HG02763 (cell line): ENCODE results near the gene UBE2I.

Experiments
- ATAC-seq: cut with Tn5 transposase; IDR thresholded peaks from one replicate; pipeline ENCODE4 v1.9.1; 2021; ENCODE audit warnings: mild to moderate bottlenecking, moderate library complexity; ENCODE audit not compliant: unreplicated experiment

Gene UBE2I

DNA sequence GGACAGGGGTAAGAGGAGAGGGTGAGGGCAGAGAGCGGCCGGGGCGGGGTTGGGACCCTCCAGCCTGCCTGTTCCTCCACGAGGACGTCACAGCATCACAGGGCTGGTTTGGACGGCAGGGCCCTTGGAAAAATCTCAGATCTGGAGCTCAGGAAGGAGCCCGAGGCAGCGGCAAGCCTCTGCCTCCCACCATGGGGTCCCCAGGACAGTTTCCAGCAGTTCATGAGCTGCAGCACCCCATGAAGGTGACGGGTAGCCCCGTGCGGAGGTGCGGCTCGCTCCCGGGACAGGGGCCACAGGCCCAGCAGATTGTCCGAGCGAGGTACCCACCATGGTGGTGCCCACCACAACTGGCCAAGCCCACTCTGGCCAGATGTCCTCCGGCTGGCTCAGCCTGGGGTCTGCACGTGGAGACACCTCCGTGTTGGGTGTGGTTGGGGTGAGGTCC, 32.3 kb upstream of the UBE2I start:
- ATAC-seq, result no peak

DNA sequence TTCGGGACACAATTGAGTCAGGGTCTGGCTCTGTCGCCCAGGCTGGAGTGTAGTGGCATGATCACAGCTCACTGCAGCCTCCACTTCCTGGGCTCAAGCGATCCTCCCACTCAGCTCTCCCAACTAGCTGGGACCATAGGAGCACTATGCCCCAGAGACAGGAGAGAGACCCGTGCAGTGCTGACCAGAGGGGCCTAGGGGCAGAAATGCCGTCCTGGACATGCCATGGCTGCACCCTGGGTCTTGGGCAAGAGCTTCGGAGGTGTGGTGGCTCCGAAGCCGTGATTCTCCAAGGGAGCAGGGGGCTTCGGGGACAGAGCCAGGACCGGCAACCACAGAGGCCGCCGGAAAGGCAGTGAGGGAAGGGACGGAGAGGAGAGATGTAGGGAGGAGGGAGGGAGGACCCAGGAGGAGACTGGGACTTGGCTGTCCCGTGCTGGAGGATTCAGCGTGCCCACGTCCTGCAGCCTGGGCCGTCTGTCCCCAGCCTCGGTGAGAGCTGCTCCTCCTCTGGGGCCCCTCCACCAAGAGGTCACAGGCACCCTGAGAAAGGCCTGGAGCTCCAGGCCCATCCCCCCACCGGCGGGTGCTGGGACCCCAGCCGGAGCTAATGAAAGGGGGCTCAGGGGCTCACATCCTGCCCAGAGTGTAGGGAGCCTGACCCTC, 31.7 kb upstream of the UBE2I start:
- ATAC-seq, result no peak

DNA sequence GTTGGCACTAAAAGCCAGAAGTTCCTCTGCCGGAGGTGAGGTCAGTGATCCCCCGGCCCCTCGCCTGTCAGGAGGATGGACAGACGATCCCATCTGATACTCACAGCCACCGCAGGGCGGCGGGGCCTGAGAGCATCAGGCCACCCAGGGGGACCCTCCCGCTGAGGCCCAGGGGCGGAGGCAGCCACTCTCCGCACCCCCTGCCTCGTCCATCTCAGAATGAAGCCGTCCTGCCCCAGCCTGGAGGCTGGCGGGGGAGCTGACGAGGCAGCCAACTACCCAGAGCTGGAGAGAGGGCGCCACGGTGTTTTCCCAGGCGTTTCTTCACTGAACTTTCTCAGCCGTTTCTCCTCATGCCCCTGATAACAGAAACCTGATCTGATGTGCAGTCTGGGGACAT, 31.0 kb upstream of the UBE2I start:
- no peak for ATAC-seq

DNA sequence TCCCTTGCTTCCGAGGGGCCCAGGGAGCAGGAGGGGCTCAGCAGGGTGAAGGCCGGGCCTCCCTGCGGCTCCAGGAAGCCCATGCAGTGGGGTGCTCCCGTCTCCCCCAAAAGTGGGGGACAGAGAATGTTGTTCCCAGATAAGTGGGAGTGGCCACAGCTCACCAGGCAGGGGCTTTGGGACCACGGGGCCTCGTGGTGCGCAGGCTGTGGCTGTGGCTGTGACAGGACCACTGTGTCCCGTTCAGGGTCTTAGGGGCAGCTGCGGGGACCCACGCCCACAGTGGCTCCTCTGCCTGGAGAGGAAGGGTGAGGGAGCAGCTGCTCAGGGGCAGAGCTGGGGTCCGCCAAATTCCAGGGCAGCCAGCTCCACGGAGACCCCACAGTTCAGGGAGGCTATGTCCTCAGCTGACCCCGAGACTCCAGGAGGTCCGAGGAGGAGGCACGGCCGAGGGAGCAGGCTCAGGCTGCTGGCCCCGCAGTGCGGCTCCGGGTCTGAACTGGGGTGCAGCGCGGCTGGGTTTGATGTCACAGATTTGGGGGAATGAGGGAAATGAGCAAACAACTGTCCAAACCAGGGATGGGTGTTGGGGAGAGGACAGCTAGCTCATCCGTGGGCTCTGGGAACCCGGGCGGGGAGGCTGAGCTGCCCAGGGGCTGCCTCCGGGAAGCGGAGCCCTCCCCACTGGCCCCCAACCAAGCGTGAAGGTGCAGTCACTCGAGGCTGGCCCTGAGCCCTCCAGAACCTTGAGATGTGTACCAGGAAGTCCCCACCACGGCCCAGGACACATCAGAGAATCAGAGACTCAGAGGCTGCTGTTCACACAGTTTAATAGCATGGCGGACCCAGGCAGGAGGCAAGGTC, 30.1 kb upstream of the UBE2I start:
- ATAC-seq, result no peak

DNA sequence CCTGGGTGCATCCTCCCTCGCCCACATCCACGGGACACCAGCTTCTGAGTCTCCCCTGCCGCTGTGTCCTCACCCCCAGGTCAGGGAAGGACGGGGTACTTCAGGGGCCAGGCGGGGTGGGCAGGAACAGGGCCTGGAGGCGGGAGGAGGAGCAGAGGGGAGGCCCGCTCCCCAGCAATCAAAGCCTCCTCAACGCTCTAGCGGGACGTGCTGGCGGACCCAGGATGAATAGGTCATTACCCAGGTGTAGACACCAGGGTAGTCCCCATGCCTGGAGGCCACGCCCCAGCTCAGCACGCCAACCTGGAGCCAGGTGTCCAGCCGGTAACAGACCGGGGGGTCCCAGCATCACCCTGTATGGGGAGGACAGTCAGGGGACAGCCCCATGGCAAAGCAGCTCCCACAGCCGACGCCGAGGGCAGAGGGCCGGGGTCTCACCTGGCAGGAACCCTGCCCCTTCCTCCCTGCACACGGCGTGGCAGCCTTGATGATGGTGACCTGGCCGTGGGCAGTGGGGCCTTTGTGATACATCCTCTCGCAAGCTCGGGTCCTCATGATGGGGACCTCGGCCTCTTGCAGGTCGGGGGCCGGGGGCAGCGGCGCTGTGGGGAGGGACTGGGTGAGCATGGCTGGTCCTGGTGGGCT, 29.4 kb upstream of the UBE2I start:
- ATAC-seq, result no peak

DNA sequence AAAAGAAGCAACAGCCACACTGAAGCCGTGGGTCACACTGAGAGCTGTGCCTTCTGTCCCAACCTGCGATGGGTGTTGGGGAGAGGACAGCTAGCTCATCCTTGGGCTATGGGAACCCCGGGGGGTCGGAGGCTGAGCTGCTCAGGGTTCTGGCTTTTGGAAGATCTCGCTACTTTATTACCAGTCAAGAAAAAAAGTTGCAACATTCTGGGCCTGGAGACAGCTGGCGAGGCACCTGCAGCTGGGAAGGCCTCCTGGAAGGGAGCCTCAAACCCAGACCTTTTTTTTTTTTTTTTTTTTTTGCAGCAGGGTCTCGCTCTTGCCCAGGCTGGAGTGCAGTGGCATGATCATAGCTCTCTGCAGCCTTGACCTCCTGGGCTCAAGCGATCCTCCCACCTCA, 28.7 kb upstream of the UBE2I start:
- ATAC-seq, result no peak

DNA sequence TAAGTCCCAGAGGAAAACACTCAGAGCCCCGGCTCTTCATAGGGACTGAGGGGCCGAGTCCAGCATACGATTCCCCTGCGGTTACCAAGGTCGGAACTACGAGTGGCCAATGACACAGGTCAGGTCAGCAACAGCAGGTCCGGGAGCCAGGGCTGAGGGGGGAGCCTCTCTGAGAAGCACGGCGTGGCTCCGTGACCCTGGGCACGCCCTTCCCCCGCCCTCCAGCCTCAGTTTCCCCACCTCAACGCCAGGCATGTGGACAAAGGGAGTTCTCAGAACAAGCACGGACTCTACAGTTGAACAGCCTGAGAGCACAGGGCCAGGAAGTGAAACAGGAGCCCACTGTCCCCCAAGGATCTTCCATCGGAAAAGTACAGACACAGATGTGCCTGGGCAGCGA, 27.9 kb upstream of the UBE2I start:
- no peak for ATAC-seq

DNA sequence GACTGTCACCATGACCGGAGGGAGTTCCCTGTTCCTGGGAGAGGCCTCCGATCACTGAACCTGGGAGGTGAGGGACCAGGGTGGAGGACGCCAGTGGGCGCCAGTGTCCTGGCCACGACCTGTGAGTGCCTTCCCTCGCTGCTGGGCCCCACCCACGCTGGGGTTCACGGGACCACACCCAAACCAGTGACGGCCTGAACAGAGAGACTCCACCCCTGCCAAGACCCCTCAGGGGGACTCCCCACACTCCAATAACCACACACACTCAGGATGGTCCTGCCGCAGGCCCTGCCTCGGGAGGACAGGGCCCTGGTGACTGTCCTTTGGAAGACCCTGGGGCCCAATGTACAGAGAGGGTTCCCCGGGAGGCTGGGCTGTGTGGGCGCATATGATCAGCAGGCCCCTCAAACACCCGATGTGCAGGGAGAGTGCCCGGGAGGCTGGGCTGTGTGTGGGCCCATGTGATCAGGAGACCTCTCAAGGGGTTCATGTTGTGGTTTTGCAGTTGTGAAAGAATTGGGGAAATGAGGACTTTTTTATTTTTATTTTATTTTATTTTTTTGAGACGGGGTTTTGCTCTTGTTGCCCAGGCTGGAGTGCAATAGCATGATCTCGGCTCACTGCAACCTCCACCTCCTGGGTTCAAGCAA, 27.0 kb upstream of the UBE2I start:
- no peak for ATAC-seq

DNA sequence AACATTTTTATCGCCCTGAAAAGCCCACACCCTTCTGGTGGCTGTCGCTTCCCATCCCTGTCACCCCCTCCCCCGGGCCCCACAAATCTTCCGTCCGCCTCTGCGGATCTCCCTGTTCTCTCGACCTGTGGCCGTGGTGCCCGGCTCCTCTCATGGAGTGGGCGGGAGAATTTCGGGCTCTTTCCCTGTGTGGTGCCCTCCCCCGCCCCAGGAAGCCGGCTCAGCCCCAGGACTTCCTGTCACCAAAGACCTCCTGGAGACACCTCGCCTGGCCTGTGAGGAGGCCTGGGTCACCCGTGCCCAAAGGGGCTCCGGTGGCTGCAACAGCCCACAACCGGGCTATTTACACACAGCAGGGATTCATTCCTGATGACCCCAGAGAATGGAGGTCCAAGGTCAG, 26.1 kb upstream of the UBE2I start:
- no peak for ATAC-seq

DNA sequence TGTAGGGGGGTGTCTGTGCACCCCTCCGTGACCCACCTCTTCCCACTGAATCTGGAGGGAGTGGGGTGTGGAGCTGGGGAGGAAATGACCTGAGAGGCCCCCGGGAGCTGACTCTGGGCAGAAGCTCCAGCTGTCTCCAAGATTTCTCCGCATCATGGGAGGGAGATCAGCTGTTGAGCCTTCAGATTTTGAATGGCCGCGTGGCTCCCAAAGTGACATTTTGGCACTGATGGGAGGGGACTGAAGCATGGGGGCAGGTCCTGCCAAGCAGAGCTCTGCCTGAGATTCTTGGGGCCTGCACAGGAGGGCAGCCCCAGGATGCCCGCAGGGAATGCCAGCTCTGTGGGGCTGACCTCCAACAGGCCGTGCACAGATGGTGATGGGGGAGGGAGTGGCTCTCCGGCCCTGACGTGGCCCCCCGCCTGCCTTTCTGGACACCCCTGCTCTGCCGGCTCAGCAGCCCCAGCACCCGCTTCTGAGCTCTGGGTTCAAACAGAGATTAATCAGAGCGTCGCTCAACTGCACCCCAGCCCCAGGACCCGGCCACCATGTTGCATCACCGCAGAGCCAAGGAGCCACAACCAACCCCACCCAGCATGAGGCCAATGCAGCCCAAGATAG, 25.3 kb upstream of the UBE2I start:
- ATAC-seq, result no peak

DNA sequence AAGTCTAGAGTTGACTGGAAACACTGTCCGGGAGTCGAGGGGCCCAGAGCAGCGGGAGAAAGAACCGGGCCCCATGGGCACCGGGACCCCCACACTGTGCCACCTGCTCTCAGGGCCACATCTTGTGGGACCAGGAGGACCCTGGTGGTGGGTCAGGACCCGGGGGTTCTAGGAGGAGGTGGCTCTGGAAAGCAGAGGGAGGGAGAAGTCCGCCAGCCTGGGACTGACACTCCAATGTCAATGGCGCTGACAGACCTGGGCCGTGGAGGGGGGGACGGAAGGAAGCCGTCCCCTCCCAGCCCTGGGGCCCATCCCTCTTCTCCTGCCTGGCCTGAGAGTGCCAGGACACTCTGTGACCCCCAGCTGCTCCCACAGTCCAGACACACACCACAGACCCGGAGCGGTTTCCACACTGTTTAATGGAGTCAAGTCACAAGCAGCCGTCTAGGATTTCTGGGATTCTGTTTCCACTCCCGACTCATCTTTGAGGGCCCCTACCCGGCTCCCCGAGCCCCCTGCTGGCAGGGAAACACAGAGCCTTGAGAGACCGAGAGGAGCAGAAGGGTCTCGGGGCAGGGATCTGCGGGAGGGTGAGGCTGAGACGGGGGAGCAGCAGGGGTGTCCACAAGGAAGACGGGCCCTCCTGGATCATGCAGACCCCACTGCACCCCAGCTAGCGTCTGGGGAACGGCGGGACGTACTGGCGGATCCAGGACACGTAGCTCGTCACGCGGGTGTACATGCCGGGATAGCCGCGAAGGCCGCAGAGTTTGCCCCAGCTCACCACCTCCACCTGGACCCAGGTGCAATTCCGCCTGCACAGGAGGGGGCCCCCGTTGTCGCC, 23.5 kb upstream of the UBE2I start:
- no peak for ATAC-seq

DNA sequence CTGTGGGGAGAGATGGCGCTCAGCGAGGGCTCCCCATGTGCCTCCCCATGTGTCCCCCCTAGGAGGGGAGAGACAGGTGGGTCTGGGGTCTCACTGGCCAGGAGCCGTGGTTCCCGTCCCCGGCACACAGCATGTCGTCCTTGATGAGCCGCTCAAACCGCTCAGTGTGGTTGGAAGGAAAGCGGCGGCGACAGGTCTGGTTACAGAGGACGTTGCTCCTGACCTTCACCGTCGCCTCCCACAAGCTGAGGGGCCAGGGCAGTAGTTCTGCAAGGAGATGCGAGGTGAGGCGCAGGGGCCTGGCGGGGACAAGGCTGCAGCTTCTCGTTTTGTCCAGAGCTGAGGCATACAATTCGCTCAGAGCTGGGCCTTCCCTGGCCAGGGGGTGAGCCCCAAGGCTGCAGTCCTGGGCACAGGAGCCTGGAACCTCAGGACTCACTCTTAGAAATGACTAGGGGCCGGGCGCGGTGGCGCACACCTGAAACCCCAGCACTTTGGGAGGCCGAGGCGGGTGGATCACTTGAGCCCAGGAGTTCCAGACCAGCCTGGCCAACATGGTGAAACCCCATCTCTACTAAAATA, 22.8 kb upstream of the UBE2I start:
- ATAC-seq, result no peak

DNA sequence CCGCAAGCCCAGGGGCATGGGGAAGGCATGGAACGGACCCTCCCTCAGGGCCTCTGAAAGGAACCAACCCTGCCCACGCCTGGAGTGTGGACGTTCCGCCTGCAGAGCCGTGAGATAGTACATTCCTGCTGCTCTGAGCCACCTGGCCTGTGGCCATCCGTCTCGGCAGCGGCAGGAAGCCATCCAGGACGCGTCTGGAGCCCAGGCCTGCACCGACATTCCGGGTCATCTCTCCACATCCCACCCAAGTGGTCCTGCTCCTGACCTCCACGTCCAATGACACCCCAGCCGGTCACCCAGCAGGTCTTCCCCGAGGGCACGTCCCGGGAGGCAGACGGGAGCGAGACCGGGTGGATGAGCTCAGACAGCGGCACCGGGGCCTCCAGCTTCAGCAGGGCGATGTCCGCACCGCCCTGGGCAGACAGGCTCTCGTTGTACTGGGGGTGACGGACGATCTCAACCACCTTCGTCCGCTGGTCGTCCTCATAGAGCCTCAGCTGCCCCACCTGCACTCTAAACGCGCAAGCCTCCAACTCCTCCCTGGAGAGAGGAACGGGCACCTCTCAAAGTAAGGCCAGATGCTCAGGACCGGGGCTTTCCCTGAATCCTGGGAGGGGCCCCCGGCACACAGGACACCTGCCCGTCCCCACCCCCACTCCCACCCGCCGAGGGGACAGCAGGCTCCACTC, 21.3 kb upstream of the UBE2I start:
- ATAC-seq, result no peak

DNA sequence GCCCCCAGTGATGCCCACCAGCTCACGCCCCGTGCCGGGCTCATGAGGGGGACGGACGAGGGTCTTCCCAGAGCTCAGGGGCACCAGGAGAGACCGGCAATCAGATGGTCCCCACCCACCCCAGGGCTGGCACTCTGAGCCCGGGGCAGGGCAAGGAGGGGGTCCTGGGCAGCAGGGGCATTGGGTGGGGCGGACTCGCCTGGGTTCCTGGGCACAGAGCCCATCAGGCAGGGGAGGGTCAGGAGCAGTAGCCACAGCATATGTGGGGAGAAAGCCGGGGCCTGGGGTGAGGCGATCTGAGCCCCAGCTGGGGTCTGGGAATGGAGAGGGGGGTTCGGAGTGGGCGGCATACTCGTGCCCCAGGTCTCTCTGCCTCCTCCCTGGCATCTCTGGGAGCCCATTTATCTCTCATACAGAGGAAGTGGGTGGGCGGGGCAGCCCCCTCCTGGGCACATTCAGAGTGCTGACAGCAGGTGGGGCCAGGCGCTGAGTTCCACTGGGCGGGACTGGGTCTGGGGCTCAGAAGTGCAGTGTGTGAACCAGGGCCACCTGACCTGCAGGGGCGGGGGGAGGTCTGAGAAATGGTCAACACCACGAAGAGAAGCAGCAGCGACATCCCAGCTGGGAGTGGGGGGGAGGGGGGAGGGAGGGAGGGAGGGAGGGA, 20.5 kb upstream of the UBE2I start:
- no peak for ATAC-seq

DNA sequence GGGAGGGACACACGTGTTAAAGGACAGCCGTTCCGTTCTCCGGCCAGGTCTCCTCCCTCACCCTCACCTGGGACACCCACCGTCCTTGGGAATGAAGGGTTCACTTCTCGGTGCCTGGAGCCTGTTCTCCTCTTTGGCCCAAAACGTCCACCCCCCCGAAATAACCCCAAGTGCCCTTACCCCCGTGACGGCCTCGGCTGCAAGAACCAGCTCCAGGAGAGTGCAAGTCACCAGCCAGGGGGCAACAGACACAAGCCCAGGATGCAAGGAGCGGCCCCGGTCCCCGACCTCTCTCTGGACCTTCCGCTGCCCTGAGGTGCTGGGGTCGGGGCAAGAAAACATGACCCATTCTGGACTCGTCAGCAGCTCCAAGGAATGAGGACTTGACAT, 20.0 kb upstream of the UBE2I start:
- ATAC-seq, result no peak

DNA sequence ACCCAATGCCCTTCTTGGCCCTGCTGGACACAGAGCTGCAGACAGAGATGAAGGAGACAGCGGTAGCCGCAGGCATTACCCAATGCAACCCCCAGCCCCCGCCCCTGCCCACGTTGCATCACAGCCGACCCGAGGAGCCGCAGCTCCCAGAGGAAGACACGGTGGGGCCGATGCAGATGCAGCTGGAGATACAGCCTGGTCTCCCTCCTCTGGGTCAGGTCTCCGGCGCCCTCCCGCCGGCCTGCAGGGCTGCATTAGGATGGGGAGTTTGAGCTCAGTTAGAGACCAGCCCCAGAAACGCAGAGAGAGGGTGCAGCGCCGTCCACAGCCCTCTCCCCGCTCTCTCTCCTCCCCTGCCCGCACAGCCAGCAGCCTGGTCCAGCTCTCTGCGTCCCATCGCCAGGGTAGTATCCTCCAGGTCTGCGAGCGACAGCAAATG, 19.4 kb upstream of the UBE2I start:
- no peak for ATAC-seq

DNA sequence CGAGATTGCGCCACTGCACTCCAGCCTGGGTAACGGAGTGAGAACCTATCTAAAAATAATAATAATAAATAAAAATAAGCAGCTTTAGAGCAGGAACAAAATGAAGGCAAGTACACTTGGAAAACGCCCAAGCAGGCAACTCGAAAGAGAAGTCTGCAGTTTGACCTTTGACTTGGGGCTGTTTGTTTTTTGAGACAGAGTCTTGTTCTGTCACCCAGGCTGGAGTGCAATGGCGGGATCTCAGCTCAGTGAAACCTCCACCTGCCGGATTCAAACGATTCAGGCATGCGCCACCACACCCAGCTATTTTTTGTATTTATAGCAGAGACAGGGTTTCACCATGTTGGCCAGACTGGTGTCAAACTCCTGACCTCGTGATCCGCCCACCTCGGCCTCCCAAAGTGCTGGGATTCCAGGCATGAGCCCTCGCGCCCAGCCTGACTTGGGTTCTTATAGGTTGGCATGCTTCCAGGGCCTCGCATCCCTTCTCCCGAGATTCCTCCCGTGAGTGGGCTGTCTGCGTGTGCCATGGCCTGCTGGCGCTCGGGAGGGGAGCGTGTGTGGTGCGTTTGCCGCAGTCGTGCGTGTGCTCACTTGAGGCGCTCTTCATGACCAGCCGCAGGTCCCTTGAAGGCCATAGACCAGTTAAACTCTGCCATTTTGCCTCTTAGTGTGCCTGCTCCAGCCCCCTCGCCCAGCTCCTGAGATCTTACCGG, 18.4 kb upstream of the UBE2I start:
- ATAC-seq, result no peak

DNA sequence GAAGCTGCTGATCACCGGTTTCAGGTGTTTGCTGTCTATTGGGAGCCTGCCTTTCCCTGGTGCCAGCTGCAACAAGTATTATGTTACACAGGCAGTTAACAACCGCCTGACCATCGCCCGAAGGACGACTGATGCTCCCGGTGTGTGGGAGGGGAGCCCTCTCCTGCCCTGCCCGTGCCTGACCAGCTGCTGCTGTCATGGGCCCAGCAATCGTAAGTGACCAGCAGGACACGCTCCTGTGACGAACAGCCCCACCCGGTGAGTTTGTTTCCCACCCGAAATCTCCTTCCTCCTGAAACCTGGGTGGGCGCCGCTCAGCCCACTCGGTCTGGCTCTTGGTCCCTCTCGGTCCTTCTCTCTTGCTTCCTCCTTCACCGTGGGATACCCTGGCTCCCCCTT, 17.9 kb upstream of the UBE2I start:
- no peak for ATAC-seq
